IMR-90 (cell line): ENCODE data around the gene DZIP3. TPM values are rescaled to one million over a fixed set of nuclear protein-coding genes. Genes with fewer than 3 reads are reported as not detected.

ENCODE experiments used
- ATAC-seq: fragments of 200-7000 bp; cut with Tn5 transposase; 2 replicates; pipeline ENCODE4 v1.9.1; 2020; ENCODE audit warnings: low read depth, mild to moderate bottlenecking, moderate library complexity
- BruUV-seq: library from RNA; stranded (reverse); fragments of 400-500 nt; replicated peaks from 2 replicates; lab custom pipeline; 2021; lab: Mats Ljungman, UMichigan
- CTCF ChIA-PET: fragments of 300-600 bp; formaldehyde crosslinking; extraction: SDS; loops from one replicate; lab custom pipeline; 2021; ENCODE audit warnings: antibody characterized with exemption; lab: Yijun Ruan, JAX
- POLR2A ChIA-PET: fragments of 300-600 bp; sonication (Branson Sonifier 250); formaldehyde crosslinking; loops from one replicate; lab custom pipeline; 2022; ENCODE audit warnings: antibody characterized with exemption; ENCODE audit not compliant: unreplicated experiment; lab: Charles Lee
- DNase-seq: peaks from one replicate; pipeline ENCODE4 v3.0.0; 2013
- H2AFZ ChIP-seq: replicated peaks from 2 replicates; pipeline ENCODE3; 2013; ENCODE audit warnings: low read length, mild to moderate bottlenecking; ENCODE audit not compliant: poor library complexity
- H2AK5ac ChIP-seq: 2 replicates; pipeline ENCODE4 v1.6.1; 2013; ENCODE audit warnings: low read depth, low read length, inconsistent platforms
- H2AK9ac ChIP-seq: replicated peaks from 2 replicates; pipeline ENCODE3; 2013; ENCODE audit warnings: mild to moderate bottlenecking, low read depth, low read length, moderate library complexity; ENCODE audit not compliant: poor library complexity
- H2BK120ac ChIP-seq: 2 replicates; pipeline ENCODE4 v1.6.1; 2013; ENCODE audit warnings: low read depth, low read length, inconsistent platforms
- H2BK15ac ChIP-seq: 3 replicates; pipeline ENCODE4 v1.6.1; 2013; ENCODE audit warnings: low read depth, low read length, inconsistent platforms
- H2BK20ac ChIP-seq: 2 replicates; pipeline ENCODE4 v1.6.1; 2013; ENCODE audit warnings: low read depth, mild to moderate bottlenecking, inconsistent platforms, low read length, moderate library complexity
- H2BK5ac ChIP-seq: 2 replicates; pipeline ENCODE4 v1.6.1; 2013; ENCODE audit warnings: mild to moderate bottlenecking, low read depth, low read length, inconsistent platforms; ENCODE audit not compliant: poor library complexity, severe bottlenecking
- H3K14ac ChIP-seq: replicated peaks from 2 replicates; pipeline ENCODE4 v1.6.1; 2013; ENCODE audit warnings: low read depth, low read length, inconsistent platforms
- H3K18ac ChIP-seq: 2 replicates; pipeline ENCODE4 v1.6.1; 2013; ENCODE audit warnings: low read depth, low read length, control low read depth
- H3K23ac ChIP-seq: 2 replicates; pipeline ENCODE4 v1.6.1; 2013; ENCODE audit warnings: low read depth, low read length, inconsistent platforms
- H3K27ac ChIP-seq: 2 replicates; pipeline ENCODE4 v1.5.1; 2013; ENCODE audit warnings: mild to moderate bottlenecking, control low read depth, low read length; ENCODE audit not compliant: insufficient read depth
- H3K27me3 ChIP-seq: 2 replicates; pipeline ENCODE4 v1.6.1; 2013; ENCODE audit warnings: low read length; ENCODE audit not compliant: control insufficient read depth, insufficient read depth
- H3K36me3 ChIP-seq: 2 replicates; pipeline ENCODE4 v1.6.1; 2013; ENCODE audit warnings: low read length, mixed read lengths; ENCODE audit not compliant: control insufficient read depth, insufficient read depth
- H3K4ac ChIP-seq: 2 replicates; pipeline ENCODE4 v1.6.1; 2013; ENCODE audit warnings: low read depth, low read length, inconsistent platforms
- H3K4me1 ChIP-seq: 2 replicates; pipeline ENCODE4 v1.6.1; 2013; ENCODE audit warnings: low read length, mixed read lengths; ENCODE audit not compliant: control insufficient read depth, insufficient read depth
- H3K4me2 ChIP-seq: 2 replicates; pipeline ENCODE4 v1.6.1; 2013; ENCODE audit warnings: low read depth, mild to moderate bottlenecking, control low read depth, low read length, moderate library complexity
- H3K4me3 ChIP-seq: 2 replicates; pipeline ENCODE4 v1.5.1; 2013; ENCODE audit warnings: low read depth, mild to moderate bottlenecking, control low read depth, low read length, moderate library complexity; ENCODE audit not compliant: insufficient read depth
- H3K56ac ChIP-seq: 2 replicates; pipeline ENCODE4 v1.6.1; 2013; ENCODE audit warnings: low read length, inconsistent platforms; ENCODE audit not compliant: insufficient read depth; ENCODE audit errors: extremely low read depth
- H3K79me1 ChIP-seq, 2 experiments: 2 replicates each; pipeline ENCODE4 v1.6.1; 2013; ENCODE audit warnings: low read length in 2 of 2, inconsistent platforms in 1 of 2, low read depth in 1 of 2
- H3K9ac ChIP-seq: 2 replicates; pipeline ENCODE4 v1.6.1; 2013; ENCODE audit warnings: low read depth, low read length, control low read depth
- H3K9me1 ChIP-seq: 2 replicates; pipeline ENCODE4 v1.6.1; 2013; ENCODE audit warnings: low read length, inconsistent platforms; ENCODE audit not compliant: insufficient read depth
- H3K9me3 ChIP-seq: 2 replicates; pipeline ENCODE4 v1.6.1; 2013; ENCODE audit warnings: low read length; ENCODE audit not compliant: control insufficient read depth, insufficient read depth
- H4K20me1 ChIP-seq: 2 replicates; pipeline ENCODE4 v1.6.1; 2013; ENCODE audit warnings: low read length, inconsistent platforms; ENCODE audit not compliant: insufficient read depth
- H4K5ac ChIP-seq: 2 replicates; pipeline ENCODE4 v1.6.1; 2013; ENCODE audit warnings: mild to moderate bottlenecking, low read depth, low read length, control low read depth
- H4K8ac ChIP-seq, 2 experiments: 2 replicates each; pipeline ENCODE4 v1.6.1; 2013; ENCODE audit warnings: low read depth in 2 of 2, low read length in 2 of 2, control low read depth in 1 of 2, inconsistent platforms in 1 of 2
- H4K91ac ChIP-seq: 2 replicates; pipeline ENCODE4 v1.6.1; 2013; ENCODE audit warnings: low read depth, low read length, inconsistent platforms; ENCODE audit not compliant: insufficient read depth
- CEBPB ChIP-seq: IDR thresholded peaks from 2 replicates; pipeline ENCODE4 v1.6.1; 2012; ENCODE audit warnings: low read depth, low read length, improper control_type of control experiment
- CTCF ChIP-seq: conservative IDR thresholded peaks from 2 replicates; pipeline ENCODE4 v1.5.1; 2012; ENCODE audit warnings: mild to moderate bottlenecking, low read depth, low read length, improper control_type of control experiment
- FOS ChIP-seq: fragments of 150-350 bp; IDR thresholded peaks from 2 replicates; pipeline ENCODE4 v1.6.1; 2016; ENCODE audit warnings: low read depth, low read length
- MAFK ChIP-seq: IDR thresholded peaks from 2 replicates; pipeline ENCODE4 v1.6.1; 2012; ENCODE audit warnings: low read depth, low read length, improper control_type of control experiment
- NFE2L2 ChIP-seq: fragments of 150-350 bp; IDR thresholded peaks from 2 replicates; pipeline ENCODE4 v1.6.1; 2016; ENCODE audit warnings: low read depth, mild to moderate bottlenecking, low read length
- POLR2A ChIP-seq: IDR thresholded peaks from 2 replicates; pipeline ENCODE4 v1.6.1; 2012; ENCODE audit warnings: mild to moderate bottlenecking, low read depth, low read length
- WGBS, 2 experiments: methylation state at CpG; one replicate each; pipeline versions ENCODE4 v1.1.5 to v1.1.7; 2013; ENCODE audit warnings: missing lambda C conversion rate in 2 of 2; ENCODE audit not compliant: insufficient read length in 1 of 2; ENCODE audit errors: extremely low coverage in 2 of 2; 5-methylcytosine and 5-hydroxymethylcytosine counted together
- dilution Hi-C: fragments of 300-500 bp; cut with HindIII; formaldehyde crosslinking; loops from one replicate; pipeline ENCODE4 v1.14.3; 2018; ENCODE audit warnings: low sequenced_read_pairs; ENCODE audit not compliant: unreplicated experiment
- in situ Hi-C: fragments of 300-500 bp; cut with MboI; formaldehyde crosslinking; loops from 3 replicates; pipeline ENCODE4 v1.14.3; 2019; ENCODE audit warnings: low sequenced_read_pairs, inconsistent platforms, mixed read lengths
- intact Hi-C: fragments of 100-400 bp; cut with micrococcal nuclease; formaldehyde crosslinking; loops from 2 replicates; pipeline ENCODE4 v1.10.0; 2022
- polyA plus RNA-seq, 3 experiments: library from polyadenylated mRNA; depleted of rRNA; stranded (reverse); fragments of >200 nt; gene quantifications; 2 replicates each; pipeline ENCODE4 v1.2.3, GENCODE V29; 2012; ENCODE audit warnings: low replicate concordance in 1 of 3
- total RNA-seq: library from RNA; depleted of rRNA; stranded (reverse); fragments of >200 nt; gene quantifications from 2 replicates; pipeline ENCODE4 v1.2.3, GENCODE V29; 2012

DZIP3 gene
- total and polyA plus RNA-seq, 2 of the 4 experiments (the other 2 are of a cell fraction), result 7.0 to 9.9 TPM

GRCh38 chr3:108602935-108603294 lies 13.4 kb downstream of the DZIP3 start:
- Histone ChIP-seq H2BK120ac (no peak overlapping the region), H4K8ac (no peak overlapping the region), H2BK20ac (no peak overlapping the region), H3K14ac (no peak overlapping the region), H2AK5ac (no peak overlapping the region), H2AFZ (no peak overlapping the region), H3K4me3 (no peak overlapping the region), H3K18ac (no peak overlapping the region), H3K9me3 (no peaks in the 10 kb centered on the region), H3K56ac (no peak overlapping the region), H4K5ac (no peak overlapping the region), H3K4ac (no peak overlapping the region), H3K9me1 (no peaks in the 10 kb centered on the region), H2AK9ac (no peak overlapping the region), H3K27ac (no peak overlapping the region), H3K4me2 (no peak overlapping the region), H4K91ac (no peak overlapping the region), H3K4me1 (no peaks in the 10 kb centered on the region), H2BK15ac (no peak overlapping the region), H3K23ac (no peak overlapping the region), H3K36me3 (no peaks in the 10 kb centered on the region), H3K9ac (no peak overlapping the region), H4K20me1 (no peaks in the 10 kb centered on the region), H3K27me3 (no peaks in the 10 kb centered on the region), H2BK5ac (no peak overlapping the region), H3K79me1 (peaks cover 3 to 4% of the 10 kb centered on the region in 2 experiments; a peak in 1 of 4 replicates)
- ChIA-PET CTCF (interaction anchor here (0.8 to 1.3 kb wide), 2 partner anchors 8 to 14 kb away, joined by 3 read pairs; partner anchors contain the start of genes CIP2A and DZIP3), POLR2A (no interaction called here)
- no peak for TF ChIP-seq POLR2A
- no peak for TF ChIP-seq CTCF
- TF ChIP-seq FOS, result no peak
- TF ChIP-seq CEBPB, result no peak
- TF ChIP-seq MAFK, result no peak
- no peak for TF ChIP-seq NFE2L2
- ATAC-seq, result no peak
- dilution Hi-C loops, result no loop called here
- no CpG with 5 or more reads among the region's 2 CpGs for WGBS, 2 experiments
- BruUV-seq, result no TSS peak
- in situ Hi-C loops, result no loop called here
- intact Hi-C loops, result no loop called here
- DNase-seq, result no peak
